ENCODE results near the gene ZBTB16.

DNA sequence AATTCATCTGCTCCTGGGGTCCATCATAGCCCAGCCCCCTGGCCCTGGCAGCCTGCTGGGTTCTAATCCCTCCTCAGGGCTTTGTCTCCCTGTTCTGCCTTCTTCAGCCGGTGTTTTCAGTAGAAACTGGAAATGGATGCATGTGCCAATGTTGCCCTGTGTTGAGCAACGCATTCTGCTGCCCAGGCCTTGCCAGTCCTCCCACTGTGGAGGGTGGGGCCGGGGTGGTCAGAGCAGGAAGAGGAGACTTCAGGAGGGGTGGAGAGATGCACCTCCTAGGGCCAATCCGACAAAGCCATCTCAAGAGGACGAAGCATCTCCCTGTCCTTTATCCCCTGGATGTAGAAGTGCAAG, 27.6 kb upstream of the ZBTB16 start:
- TF ChIP-seq, protein P1, sequence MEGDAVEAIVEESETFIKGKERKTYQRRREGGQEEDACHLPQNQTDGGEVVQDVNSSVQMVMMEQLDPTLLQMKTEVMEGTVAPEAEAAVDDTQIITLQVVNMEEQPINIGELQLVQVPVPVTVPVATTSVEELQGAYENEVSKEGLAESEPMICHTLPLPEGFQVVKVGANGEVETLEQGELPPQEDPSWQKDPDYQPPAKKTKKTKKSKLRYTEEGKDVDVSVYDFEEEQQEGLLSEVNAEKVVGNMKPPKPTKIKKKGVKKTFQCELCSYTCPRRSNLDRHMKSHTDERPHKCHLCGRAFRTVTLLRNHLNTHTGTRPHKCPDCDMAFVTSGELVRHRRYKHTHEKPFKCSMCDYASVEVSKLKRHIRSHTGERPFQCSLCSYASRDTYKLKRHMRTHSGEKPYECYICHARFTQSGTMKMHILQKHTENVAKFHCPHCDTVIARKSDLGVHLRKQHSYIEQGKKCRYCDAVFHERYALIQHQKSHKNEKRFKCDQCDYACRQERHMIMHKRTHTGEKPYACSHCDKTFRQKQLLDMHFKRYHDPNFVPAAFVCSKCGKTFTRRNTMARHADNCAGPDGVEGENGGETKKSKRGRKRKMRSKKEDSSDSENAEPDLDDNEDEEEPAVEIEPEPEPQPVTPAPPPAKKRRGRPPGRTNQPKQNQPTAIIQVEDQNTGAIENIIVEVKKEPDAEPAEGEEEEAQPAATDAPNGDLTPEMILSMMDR (IDR thresholded peaks at IDR 0.05; ENCODE audit: low read depth, low read length, missing input control), result no peak
- TF ChIP-seq, protein P2, sequence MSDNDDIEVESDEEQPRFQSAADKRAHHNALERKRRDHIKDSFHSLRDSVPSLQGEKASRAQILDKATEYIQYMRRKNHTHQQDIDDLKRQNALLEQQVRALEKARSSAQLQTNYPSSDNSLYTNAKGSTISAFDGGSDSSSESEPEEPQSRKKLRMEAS (IDR thresholded peaks at IDR 0.05), result no peak
- TF ChIP-seq, protein P3, sequence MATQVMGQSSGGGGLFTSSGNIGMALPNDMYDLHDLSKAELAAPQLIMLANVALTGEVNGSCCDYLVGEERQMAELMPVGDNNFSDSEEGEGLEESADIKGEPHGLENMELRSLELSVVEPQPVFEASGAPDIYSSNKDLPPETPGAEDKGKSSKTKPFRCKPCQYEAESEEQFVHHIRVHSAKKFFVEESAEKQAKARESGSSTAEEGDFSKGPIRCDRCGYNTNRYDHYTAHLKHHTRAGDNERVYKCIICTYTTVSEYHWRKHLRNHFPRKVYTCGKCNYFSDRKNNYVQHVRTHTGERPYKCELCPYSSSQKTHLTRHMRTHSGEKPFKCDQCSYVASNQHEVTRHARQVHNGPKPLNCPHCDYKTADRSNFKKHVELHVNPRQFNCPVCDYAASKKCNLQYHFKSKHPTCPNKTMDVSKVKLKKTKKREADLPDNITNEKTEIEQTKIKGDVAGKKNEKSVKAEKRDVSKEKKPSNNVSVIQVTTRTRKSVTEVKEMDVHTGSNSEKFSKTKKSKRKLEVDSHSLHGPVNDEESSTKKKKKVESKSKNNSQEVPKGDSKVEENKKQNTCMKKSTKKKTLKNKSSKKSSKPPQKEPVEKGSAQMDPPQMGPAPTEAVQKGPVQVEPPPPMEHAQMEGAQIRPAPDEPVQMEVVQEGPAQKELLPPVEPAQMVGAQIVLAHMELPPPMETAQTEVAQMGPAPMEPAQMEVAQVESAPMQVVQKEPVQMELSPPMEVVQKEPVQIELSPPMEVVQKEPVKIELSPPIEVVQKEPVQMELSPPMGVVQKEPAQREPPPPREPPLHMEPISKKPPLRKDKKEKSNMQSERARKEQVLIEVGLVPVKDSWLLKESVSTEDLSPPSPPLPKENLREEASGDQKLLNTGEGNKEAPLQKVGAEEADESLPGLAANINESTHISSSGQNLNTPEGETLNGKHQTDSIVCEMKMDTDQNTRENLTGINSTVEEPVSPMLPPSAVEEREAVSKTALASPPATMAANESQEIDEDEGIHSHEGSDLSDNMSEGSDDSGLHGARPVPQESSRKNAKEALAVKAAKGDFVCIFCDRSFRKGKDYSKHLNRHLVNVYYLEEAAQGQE (IDR thresholded peaks at IDR 0.05), result no peak
- TF ChIP-seq SP1 (IDR thresholded peaks at IDR 0.05), result no peak
- TF ChIP-seq RAD21 (IDR thresholded peaks at IDR 0.05), result no peak

Data from liver (tissue), 3 donors.